Keratinocyte (primary cell): Measurements from ENCODE around the gene KIF21B. TPM values are rescaled to one million over a fixed set of nuclear protein-coding genes. Genes with fewer than 3 reads are reported as not detected.

ENCODE experiments used
- DNase-seq: peaks from one replicate; pipeline ENCODE4 v3.0.0-alpha.2; 2011; ENCODE audit warnings: low read depth, missing footprints, low spot score
- FAIRE-seq: peaks from 2 replicates; lab custom pipeline; 2011; peaks lifted over from hg19 to GRCh38; lab: Jason Lieb, UNC
- H2AFZ ChIP-seq: 2 replicates; pipeline ENCODE4 v1.6.0; 2012; ENCODE audit warnings: low read length, control low read depth, inconsistent platforms; ENCODE audit not compliant: control insufficient read depth
- H3K27ac ChIP-seq: 2 replicates; pipeline ENCODE4 v1.5.1; 2011; ENCODE audit warnings: low read length; ENCODE audit not compliant: control insufficient read depth, insufficient read depth
- H3K27me3 ChIP-seq: 3 replicates; pipeline ENCODE4 v1.6.0; 2011; ENCODE audit warnings: low read length; ENCODE audit not compliant: control insufficient read depth, insufficient read depth; ENCODE audit errors: extremely low read depth
- H3K36me3 ChIP-seq, 2 experiments: 2 replicates in 1 of 2; 3 replicates in 1 of 2; pipeline ENCODE4 v1.5.1; 2011; ENCODE audit warnings: low read length in 2 of 2, mild to moderate bottlenecking in 1 of 2; ENCODE audit not compliant: control insufficient read depth in 2 of 2, insufficient read depth in 2 of 2; ENCODE audit errors: extremely low read depth in 1 of 2
- H3K4me1 ChIP-seq: 3 replicates; pipeline ENCODE4 v1.5.1; 2011; ENCODE audit warnings: low read length; ENCODE audit not compliant: control insufficient read depth, insufficient read depth; ENCODE audit errors: extremely low read depth
- H3K4me2 ChIP-seq: 3 replicates; pipeline ENCODE4 v1.6.0; 2011; ENCODE audit warnings: low read depth, low read length; ENCODE audit not compliant: control insufficient read depth, insufficient read depth; ENCODE audit errors: extremely low read depth
- H3K4me3 ChIP-seq, 3 experiments: fragments of 200-600 bp in 1 of 3; sonication (generic) in 1 of 3; 2 replicates in 2 of 3; 3 replicates in 1 of 3; pipeline ENCODE4 v1.5.1; 2011 to 2016; ENCODE audit warnings: low read length in 3 of 3, mild to moderate bottlenecking in 3 of 3, control low read depth in 2 of 3, inconsistent platforms in 1 of 3, low read depth in 1 of 3, mixed read lengths in 1 of 3, mixed run types in 1 of 3, moderate library complexity in 1 of 3; ENCODE audit not compliant: control insufficient read depth in 2 of 3, insufficient read depth in 2 of 3; ENCODE audit errors: extremely low read depth in 1 of 3
- H3K79me2 ChIP-seq: 2 replicates; pipeline ENCODE4 v1.6.0; 2012; ENCODE audit warnings: low read length; ENCODE audit not compliant: control insufficient read depth, insufficient read depth
- H3K9ac ChIP-seq: 3 replicates; pipeline ENCODE4 v1.6.0; 2011; ENCODE audit warnings: low read length; ENCODE audit not compliant: control insufficient read depth, insufficient read depth; ENCODE audit errors: extremely low read depth
- H3K9me1 ChIP-seq: 3 replicates; pipeline ENCODE4 v1.6.0; 2011; ENCODE audit warnings: low read length; ENCODE audit not compliant: control insufficient read depth, insufficient read depth; ENCODE audit errors: extremely low read depth
- H3K9me3 ChIP-seq: 2 replicates; pipeline ENCODE4 v1.5.1; 2012; ENCODE audit warnings: low read depth, low read length; ENCODE audit not compliant: control insufficient read depth
- H4K20me1 ChIP-seq: 3 replicates; pipeline ENCODE4 v1.6.0; 2011; ENCODE audit warnings: low read length; ENCODE audit not compliant: control insufficient read depth, insufficient read depth; ENCODE audit errors: extremely low read depth
- EZH2 ChIP-seq: IDR thresholded peaks from one replicate; pipeline ENCODE4 v1.6.1; 2012; ENCODE audit warnings: inconsistent platforms, mild to moderate bottlenecking, low read length, moderate library complexity
- dilution Hi-C: fragments of 300-500 bp; cut with MboI; formaldehyde crosslinking; loops from one replicate; pipeline ENCODE4 v1.7.0; 2020; ENCODE audit warnings: low sequenced_read_pairs; ENCODE audit not compliant: extremely low pct_ligation_motif_present
- polyA plus RNA-seq, 5 experiments: library from polyadenylated mRNA; depleted of rRNA in 3 of 5; stranded (reverse) in 3 of 5; stranded (forward) in 1 of 5; unstranded in 1 of 5; fragments of >200 nt; gene quantifications; 1 replicate in 1 of 5; 2 replicates in 3 of 5; 3 replicates in 1 of 5; pipeline versions ENCODE4 v1.2.1 to v1.2.3, GENCODE V29; 2011 to 2012; ENCODE audit warnings: missing spikeins in 2 of 5, low read depth in 1 of 5, low replicate concordance in 1 of 5
- TF ChIP-seq, protein P1 (sequence below), 3 experiments: IDR thresholded peaks in 1 of 3; conservative IDR thresholded peaks in 1 of 3; optimal IDR thresholded peaks in 1 of 3; 2 replicates in 2 of 3; 3 replicates in 1 of 3; pipeline versions ENCODE3 to v1.5.1; 2011; ENCODE audit warnings: low read length in 3 of 3, mild to moderate bottlenecking in 3 of 3, moderate library complexity in 2 of 3, control low read depth in 1 of 3, inconsistent platforms in 1 of 3; ENCODE audit not compliant: insufficient read depth in 2 of 3; ENCODE audit errors: extremely low read depth in 1 of 3

The KIF21B gene
- polyA plus RNA-seq, 1 donor (not counting 4 experiments of a cell fraction or from before 2014, with no cell fraction given), result 0.17 TPM

DNA sequence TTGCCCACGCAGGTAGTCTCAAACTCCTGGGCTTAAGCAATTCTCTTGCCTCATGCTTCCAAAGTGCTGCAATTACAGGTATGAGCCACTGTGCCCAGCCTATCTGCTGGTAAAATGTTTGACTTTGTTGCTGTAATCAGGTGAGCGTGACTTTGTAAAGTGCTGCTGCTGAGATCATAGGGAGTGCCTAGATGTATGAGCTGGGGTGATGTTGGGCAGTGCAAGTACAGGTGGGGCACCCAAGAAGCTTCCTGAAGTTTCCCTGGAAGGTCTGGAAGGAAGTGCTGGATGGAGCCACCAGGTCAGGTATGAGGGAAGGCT lies 43.1 kb downstream of the KIF21B start:
- Histone ChIP-seq H3K9ac (no peak overlapping the region), H2AFZ (no peak overlapping the region), H3K4me2 (no peak overlapping the region), H3K79me2 (no peaks in the 10 kb centered on the region), H3K9me3 (no peaks in the 10 kb centered on the region), H3K4me3 (no peak overlapping the region), H3K27ac (no peak overlapping the region), H3K36me3 (no peaks in the 10 kb centered on the region), H3K9me1 (no peaks in the 10 kb centered on the region), H3K4me1 (no peaks in the 10 kb centered on the region), H3K27me3 (no peaks in the 10 kb centered on the region), H4K20me1 (no peaks in the 10 kb centered on the region)
- FAIRE-seq, result no peak
- no peak for DNase-seq
- TF ChIP-seq, protein P1, sequence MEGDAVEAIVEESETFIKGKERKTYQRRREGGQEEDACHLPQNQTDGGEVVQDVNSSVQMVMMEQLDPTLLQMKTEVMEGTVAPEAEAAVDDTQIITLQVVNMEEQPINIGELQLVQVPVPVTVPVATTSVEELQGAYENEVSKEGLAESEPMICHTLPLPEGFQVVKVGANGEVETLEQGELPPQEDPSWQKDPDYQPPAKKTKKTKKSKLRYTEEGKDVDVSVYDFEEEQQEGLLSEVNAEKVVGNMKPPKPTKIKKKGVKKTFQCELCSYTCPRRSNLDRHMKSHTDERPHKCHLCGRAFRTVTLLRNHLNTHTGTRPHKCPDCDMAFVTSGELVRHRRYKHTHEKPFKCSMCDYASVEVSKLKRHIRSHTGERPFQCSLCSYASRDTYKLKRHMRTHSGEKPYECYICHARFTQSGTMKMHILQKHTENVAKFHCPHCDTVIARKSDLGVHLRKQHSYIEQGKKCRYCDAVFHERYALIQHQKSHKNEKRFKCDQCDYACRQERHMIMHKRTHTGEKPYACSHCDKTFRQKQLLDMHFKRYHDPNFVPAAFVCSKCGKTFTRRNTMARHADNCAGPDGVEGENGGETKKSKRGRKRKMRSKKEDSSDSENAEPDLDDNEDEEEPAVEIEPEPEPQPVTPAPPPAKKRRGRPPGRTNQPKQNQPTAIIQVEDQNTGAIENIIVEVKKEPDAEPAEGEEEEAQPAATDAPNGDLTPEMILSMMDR (optimal IDR thresholded peaks at IDR 0.05 in 1 of 3, IDR thresholded peaks at IDR 0.05 in 1 of 3, conservative IDR thresholded peaks at IDR 0.05 in 1 of 3; ENCODE audit: extremely low read depth in 1 of 3, insufficient read depth in 2 of 3, low read length in 3 of 3), result no peak
- TF ChIP-seq EZH2, result no peak
- dilution Hi-C loops, result no loop called here

DNA sequence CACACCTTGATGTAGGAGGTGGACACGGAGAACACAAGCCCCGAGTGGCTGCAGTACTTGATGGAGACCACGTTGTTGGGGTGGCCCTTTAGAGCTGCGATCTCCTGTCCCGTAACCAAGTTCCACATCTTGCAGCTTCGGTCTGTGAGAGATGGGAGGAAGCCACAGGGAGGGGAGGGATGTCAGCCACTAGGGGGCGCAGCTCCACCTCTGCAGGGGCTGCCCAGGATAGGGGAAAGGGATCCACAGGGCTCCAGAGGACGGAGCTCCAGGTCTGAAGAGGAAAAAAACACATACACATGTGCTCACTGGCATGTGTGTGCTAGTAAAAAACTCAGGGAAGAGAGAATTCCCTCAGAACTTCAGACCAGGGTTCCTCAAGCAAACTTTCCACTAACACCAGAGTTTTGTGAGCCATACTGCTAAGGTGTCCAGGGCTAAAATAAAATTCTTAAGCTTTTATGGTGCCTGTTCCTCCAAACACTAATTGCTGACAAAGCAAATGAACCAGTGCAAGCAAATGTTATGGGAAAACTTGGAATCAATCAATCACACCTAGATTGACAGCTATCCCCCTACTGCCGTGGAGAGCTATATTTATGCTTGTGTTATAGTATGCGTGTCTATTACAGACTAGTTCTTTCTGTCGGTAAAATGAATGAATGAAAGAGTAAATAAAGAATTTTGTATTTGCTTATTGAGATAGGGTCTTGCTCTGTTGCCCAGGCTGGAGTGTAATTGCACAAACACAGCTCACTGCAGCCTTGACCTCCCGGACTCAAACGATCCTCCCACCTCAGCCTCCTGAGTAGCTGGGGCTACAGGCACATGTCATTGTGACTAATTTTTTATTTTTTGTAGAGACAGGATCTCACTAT lies 43.7 kb downstream of the KIF21B start:
- H3K27me3 ChIP-seq, result no peaks in the 10 kb centered on the region
- no peak for TF ChIP-seq EZH2
- TF ChIP-seq, protein P1 (optimal IDR thresholded peaks at IDR 0.05 in 1 of 3, IDR thresholded peaks at IDR 0.05 in 1 of 3, conservative IDR thresholded peaks at IDR 0.05 in 1 of 3; ENCODE audit: extremely low read depth in 1 of 3, insufficient read depth in 2 of 3, low read length in 3 of 3), result peak; percentile 63 to 82 (median 66)
- no peaks in the 10 kb centered on the region for H3K36me3 ChIP-seq
- FAIRE-seq (no peak), DNase-seq (no peak)
- no peak overlapping the region for H2AFZ ChIP-seq
- no peak overlapping the region for H3K9ac ChIP-seq
- no peaks in the 10 kb centered on the region for H4K20me1 ChIP-seq
- no peaks in the 10 kb centered on the region for H3K4me1 ChIP-seq
- no peak overlapping the region for H3K27ac ChIP-seq
- H3K4me3 ChIP-seq, result no peak overlapping the region
- H3K9me1 ChIP-seq, result no peaks in the 10 kb centered on the region
- dilution Hi-C loops, result no loop called here
- no peak overlapping the region for H3K4me2 ChIP-seq
- no peaks in the 10 kb centered on the region for H3K79me2 ChIP-seq
- no peaks in the 10 kb centered on the region for H3K9me3 ChIP-seq
